Epithelial cell of esophagus (primary cell): ENCODE data around the gene KRTAP17-1.
"Not testable (repeated sequence)": the region's sequence is repeated elsewhere in the genome, so short reads cannot be mapped to it uniquely, and the experiment has no call there.

Source experiments
- DNase-seq: peaks from one replicate; pipeline ENCODE4 v3.0.0; 2010; ENCODE audit warnings: low read depth
- H3K4me3 ChIP-seq: 2 replicates; pipeline ENCODE4 v1.5.1; 2011; ENCODE audit warnings: mild to moderate bottlenecking, low read length, control low read depth
- TF ChIP-seq, protein P1 (sequence below): IDR thresholded peaks from 2 replicates; pipeline ENCODE4 v1.5.1; 2011; ENCODE audit warnings: low read depth, mild to moderate bottlenecking, low read length, control low read depth, inconsistent platforms; ENCODE audit not compliant: insufficient read depth; ENCODE audit errors: missing control alignments

KRTAP17-1 gene

DNA sequence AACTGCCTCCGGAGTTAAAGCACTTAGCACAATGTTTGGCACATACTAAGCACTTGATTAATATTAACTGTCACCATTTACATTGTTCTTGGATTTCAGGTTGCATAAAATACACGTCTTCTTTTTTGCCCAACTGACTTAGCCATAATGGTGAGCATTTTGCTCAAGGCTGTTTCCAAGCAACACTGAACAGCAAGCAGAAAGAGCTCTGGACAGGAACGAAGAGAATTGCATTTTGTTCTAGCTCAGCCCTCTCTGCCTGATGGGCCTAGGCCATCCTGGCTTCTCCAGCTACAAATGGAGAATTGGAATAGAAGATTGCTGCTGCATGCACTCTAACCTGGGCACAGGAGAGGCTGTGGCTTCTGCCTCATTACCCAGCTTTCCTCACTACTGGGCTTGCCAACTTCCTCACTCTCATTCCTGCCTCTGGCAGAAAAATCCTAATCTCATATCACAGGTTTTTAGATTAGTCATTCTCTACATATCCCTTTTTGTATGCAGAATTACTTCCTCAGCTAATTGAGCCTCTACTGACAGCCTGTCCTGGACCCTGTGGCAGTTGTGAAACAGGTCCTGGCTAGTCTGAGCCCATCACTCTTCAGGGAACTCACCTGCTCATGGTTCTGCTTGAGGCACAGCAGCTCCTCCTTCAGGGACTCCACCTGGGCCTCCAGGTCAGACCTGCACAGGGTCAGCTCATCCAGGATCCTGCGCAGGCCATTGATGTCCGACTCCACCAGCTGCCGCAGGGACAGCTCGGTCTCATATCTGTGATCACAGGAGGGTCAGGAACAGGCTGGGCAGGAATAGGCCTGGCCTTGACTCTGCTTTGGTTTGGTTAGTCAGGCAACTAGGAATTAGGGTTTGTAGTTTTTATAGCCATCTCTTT, 32.6 kb upstream of the KRTAP17-1 start:
- DNase-seq, result peak; percentile 93
- no peak overlapping the region for H3K4me3 ChIP-seq
- TF ChIP-seq, protein P1, sequence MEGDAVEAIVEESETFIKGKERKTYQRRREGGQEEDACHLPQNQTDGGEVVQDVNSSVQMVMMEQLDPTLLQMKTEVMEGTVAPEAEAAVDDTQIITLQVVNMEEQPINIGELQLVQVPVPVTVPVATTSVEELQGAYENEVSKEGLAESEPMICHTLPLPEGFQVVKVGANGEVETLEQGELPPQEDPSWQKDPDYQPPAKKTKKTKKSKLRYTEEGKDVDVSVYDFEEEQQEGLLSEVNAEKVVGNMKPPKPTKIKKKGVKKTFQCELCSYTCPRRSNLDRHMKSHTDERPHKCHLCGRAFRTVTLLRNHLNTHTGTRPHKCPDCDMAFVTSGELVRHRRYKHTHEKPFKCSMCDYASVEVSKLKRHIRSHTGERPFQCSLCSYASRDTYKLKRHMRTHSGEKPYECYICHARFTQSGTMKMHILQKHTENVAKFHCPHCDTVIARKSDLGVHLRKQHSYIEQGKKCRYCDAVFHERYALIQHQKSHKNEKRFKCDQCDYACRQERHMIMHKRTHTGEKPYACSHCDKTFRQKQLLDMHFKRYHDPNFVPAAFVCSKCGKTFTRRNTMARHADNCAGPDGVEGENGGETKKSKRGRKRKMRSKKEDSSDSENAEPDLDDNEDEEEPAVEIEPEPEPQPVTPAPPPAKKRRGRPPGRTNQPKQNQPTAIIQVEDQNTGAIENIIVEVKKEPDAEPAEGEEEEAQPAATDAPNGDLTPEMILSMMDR, result no peak

DNA sequence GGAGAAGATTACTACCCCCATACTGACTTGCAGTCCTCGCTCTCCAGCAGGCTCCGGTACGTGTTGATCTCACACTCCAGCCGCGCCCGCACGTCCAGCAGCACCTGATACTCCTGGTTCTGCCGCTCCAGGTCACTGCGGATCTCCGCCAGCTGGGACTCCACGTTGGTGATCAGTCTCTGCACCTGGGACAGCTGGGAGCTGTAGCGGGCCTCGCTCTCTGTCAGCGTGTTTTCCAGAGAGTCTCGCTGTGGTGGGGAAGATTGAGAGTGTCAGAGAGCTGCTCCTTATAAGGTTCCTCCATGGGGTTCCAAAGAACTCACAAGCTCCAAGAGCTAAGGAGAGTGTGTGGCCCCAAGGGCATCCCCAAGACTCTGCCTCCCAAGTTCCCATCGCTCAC, 30.9 kb upstream of the KRTAP17-1 start:
- not testable (repeated sequence) for H3K4me3 ChIP-seq, DNase-seq

GRCh38 chr17:41345992-41346391, 30.5 kb upstream of the KRTAP17-1 start:
- no peak overlapping the region for H3K4me3 ChIP-seq
- TF ChIP-seq, protein P1, result no peak

GRCh38 chr17:41343029-41343428, 27.5 kb upstream of the KRTAP17-1 start:
- TF ChIP-seq, protein P1, result no peak
- no peak for DNase-seq

More at GRCh38 chr17:41345992-41346391, 30.5 kb upstream of the KRTAP17-1 start:
- DNase-seq, result no peak

GRCh38 chr17:41340934-41341861, 25.7 kb upstream of the KRTAP17-1 start:
- TF ChIP-seq, protein P1, result no peak
- H3K4me3 ChIP-seq, result no peak overlapping the region
- DNase-seq, result no peak

More at GRCh38 chr17:41343029-41343428, 27.5 kb upstream of the KRTAP17-1 start:
- H3K4me3 ChIP-seq, result no peak overlapping the region

DNA sequence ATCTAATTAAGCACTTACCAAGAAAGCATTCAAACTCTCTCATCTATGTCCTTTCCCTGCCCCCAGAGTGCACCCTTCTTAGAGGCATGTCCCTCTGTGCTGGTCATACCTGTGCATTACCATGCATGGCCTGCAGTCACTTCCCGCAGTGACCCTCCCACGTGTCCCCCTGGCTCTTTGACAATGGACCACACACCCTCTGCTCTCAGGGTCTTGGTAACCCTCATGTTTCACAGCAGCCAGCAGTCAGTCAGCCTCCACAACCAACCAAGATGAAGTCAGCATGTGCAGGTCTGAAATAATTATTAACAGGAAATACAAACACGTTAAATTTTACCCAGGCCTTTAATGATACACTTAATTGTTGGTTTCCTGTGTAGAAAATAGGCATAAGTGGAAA, 25.0 kb upstream of the KRTAP17-1 start:
- TF ChIP-seq, protein P1, result no peak
- no peak overlapping the region for H3K4me3 ChIP-seq
- no peak for DNase-seq

GRCh38 chr17:41339571-41340172, 24.2 kb upstream of the KRTAP17-1 start:
- H3K4me3 ChIP-seq, result no peak overlapping the region
- TF ChIP-seq, protein P1, result no peak

More at GRCh38 chr17:41339571-41340172, 24.2 kb upstream of the KRTAP17-1 start:
- DNase-seq, result peak; percentile 32
